ENCODE data around the gene TMEM54.

DNA sequence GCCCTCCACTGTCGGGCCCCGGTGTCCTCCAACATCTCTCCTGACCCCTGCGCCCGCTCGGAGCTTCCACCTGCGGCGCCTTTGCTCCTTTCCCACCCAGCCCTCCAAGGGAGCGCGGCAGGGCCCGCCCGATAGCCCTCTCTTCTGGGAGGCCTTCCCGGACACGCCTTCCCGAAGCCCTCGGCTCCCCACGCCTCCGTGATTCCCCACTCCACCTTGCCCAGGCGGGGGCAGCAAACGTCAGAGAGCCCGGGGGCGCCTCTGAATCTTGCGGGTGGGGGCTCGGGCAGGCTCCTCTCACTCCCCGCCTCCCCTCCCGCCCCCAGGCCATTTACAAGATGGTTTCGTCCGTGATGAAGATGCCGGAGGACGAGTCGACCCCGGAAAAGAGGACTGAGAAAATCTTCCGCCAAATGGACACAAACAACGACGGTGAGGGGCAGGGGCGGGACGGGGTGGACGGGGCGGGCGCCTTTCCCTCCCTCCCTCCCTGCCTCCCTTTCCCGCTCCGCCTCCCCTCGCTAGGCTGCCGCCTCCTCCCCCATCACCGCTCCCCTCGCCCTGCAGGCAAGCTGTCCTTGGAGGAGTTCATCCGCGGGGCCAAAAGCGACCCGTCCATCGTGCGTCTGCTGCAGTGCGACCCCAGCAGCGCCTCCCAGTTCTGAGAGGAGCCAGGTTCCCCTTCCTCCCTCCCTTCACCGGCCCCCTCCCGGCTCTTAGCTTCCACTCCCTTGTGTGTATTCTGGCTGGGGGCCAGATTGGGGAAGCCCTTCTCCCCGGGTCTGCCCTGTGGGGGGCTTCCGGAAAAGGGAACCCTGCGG, 7.8 kb downstream of the TMEM54 start:
- TF ChIP-seq SPI1 (IDR thresholded peaks at IDR 0.05; ENCODE audit: borderline replicate concordance, insufficient read depth, low read depth, low read length) (no peak), USF2 (IDR thresholded peaks at IDR 0.05; ENCODE audit: borderline replicate concordance, low read depth, low read length) (no peak), POLR2A (IDR thresholded peaks at IDR 0.05; ENCODE audit: low read depth, low read length) (no peak), STAT3 (IDR thresholded peaks at IDR 0.05; ENCODE audit: low read depth, low read length) (no peak), ESRRA (IDR thresholded peaks at IDR 0.05; ENCODE audit: low read length) (no peak), USF1 (IDR thresholded peaks at IDR 0.05; ENCODE audit: borderline replicate concordance, extremely low read length, insufficient read depth, low read depth, low read length) (no peak)
- TF ChIP-seq, protein P1, sequence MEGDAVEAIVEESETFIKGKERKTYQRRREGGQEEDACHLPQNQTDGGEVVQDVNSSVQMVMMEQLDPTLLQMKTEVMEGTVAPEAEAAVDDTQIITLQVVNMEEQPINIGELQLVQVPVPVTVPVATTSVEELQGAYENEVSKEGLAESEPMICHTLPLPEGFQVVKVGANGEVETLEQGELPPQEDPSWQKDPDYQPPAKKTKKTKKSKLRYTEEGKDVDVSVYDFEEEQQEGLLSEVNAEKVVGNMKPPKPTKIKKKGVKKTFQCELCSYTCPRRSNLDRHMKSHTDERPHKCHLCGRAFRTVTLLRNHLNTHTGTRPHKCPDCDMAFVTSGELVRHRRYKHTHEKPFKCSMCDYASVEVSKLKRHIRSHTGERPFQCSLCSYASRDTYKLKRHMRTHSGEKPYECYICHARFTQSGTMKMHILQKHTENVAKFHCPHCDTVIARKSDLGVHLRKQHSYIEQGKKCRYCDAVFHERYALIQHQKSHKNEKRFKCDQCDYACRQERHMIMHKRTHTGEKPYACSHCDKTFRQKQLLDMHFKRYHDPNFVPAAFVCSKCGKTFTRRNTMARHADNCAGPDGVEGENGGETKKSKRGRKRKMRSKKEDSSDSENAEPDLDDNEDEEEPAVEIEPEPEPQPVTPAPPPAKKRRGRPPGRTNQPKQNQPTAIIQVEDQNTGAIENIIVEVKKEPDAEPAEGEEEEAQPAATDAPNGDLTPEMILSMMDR (IDR thresholded peaks at IDR 0.05 in 2 of 3, conservative IDR thresholded peaks at IDR 0.05 in 1 of 3; ENCODE audit: control insufficient read depth in 2 of 3, extremely low read depth in 1 of 3, insufficient read depth in 1 of 3, low read depth in 3 of 3, low read length in 3 of 3), result peak in 1 of 3 experiments; percentile 17; a peak in 1 of 6 replicates

All from GM12878 (cell line).